ENCODE measurements around the gene SNPH.

GRCh38 chr20:1269235-1269634, 3.1 kb downstream of the SNPH start:
- no peak for TF ChIP-seq REST (IDR thresholded peaks at IDR 0.05; ENCODE audit: insufficient read depth in 1 of 2, low read depth in 2 of 2, low read length in 2 of 2)
- no peak for TF ChIP-seq TAF1 (IDR thresholded peaks at IDR 0.05; ENCODE audit: borderline replicate concordance, insufficient read depth, low read length)
- TF ChIP-seq FOXP2 (optimal IDR thresholded peaks at IDR 0.05; ENCODE audit: borderline replicate concordance, extremely low read depth, extremely low read length, insufficient read depth), result no peak
- TF ChIP-seq POLR2AphosphoS5 (IDR thresholded peaks at IDR 0.05; ENCODE audit: low read depth, low read length), result no peak

Measured in PFSK-1 (cell line).